WTC11 (cell line): Measurements from ENCODE around the gene OR2L8. TPM values are rescaled to one million over a fixed set of nuclear protein-coding genes. Genes with fewer than 3 reads are reported as not detected.

ENCODE experiments used
- ATAC-seq: fragments of 200-7000 bp; cut with Tn5 transposase; 2 replicates; pipeline ENCODE4 v1.10.0; 2021; ENCODE audit warnings: mild to moderate bottlenecking, moderate library complexity
- CTCF ChIA-PET: fragments of 300-600 bp; sonication (Branson Sonifier 250); formaldehyde crosslinking; loops from one replicate; lab custom pipeline; 2021; ENCODE audit warnings: antibody characterized with exemption; lab: Charles Lee
- POLR2A ChIA-PET: fragments of 350-600 bp; sonication (Branson Sonifier 250); formaldehyde crosslinking; loops from one replicate; lab custom pipeline; 2021; ENCODE audit warnings: antibody characterized with exemption; lab: Charles Lee
- DNase-seq: peaks from one replicate; pipeline ENCODE4 v3.0.0; 2021; ENCODE audit warnings: low spot score
- H3K27ac Mint-ChIP-seq: 2 replicates; pipeline ENCODE4 v1.8.0; 2021; ENCODE audit warnings: mixed read lengths
- H3K27me3 Mint-ChIP-seq: 2 replicates; pipeline ENCODE4 v1.8.0; 2021; ENCODE audit warnings: low read depth, mild to moderate bottlenecking, moderate library complexity, mixed read lengths
- H3K36me3 Mint-ChIP-seq: 2 replicates; pipeline ENCODE4 v1.8.0; 2021; ENCODE audit warnings: mixed read lengths
- H3K4me1 Mint-ChIP-seq: 2 replicates; pipeline ENCODE4 v1.8.0; 2022; ENCODE audit warnings: mixed read lengths
- H3K4me3 Mint-ChIP-seq: 2 replicates; pipeline ENCODE4 v1.8.0; 2021; ENCODE audit warnings: mild to moderate bottlenecking, moderate library complexity, mixed read lengths
- H3K9me3 Mint-ChIP-seq: 2 replicates; pipeline ENCODE4 v1.8.0; 2021; ENCODE audit warnings: mixed read lengths
- EMX1 ChIP-seq: fragments of 250-450 bp; sonication (Bioruptor Pico); IDR thresholded peaks from 2 replicates; pipeline ENCODE4 v1.8.0; 2021; ENCODE audit warnings: mild to moderate bottlenecking
- ESRRA ChIP-seq: sonication (generic); formaldehyde crosslinking; IDR thresholded peaks from 2 replicates; pipeline ENCODE4 v1.8.1; 2022; ENCODE audit warnings: mild to moderate bottlenecking, missing genetic modification reagents, borderline replicate concordance
- FOXK1 ChIP-seq: sonication (generic); formaldehyde crosslinking; IDR thresholded peaks from 2 replicates; pipeline ENCODE4 v1.8.0; 2022; ENCODE audit warnings: mild to moderate bottlenecking, moderate library complexity, missing genetic modification reagents
- GABPB1 ChIP-seq: sonication (generic); formaldehyde crosslinking; IDR thresholded peaks from 2 replicates; pipeline ENCODE4 v1.8.1; 2023; ENCODE audit warnings: mild to moderate bottlenecking, missing genetic modification reagents
- PRRX2 ChIP-seq: fragments of 250-450 bp; sonication (Bioruptor Pico); IDR thresholded peaks from 2 replicates; pipeline ENCODE4 v1.8.0; 2021; ENCODE audit warnings: mild to moderate bottlenecking
- TP53 ChIP-seq: sonication (generic); formaldehyde crosslinking; IDR thresholded peaks from 2 replicates; pipeline ENCODE4 v1.8.1; 2023; ENCODE audit warnings: mild to moderate bottlenecking, missing genetic modification reagents
- ZBTB21 ChIP-seq: sonication (generic); formaldehyde crosslinking; IDR thresholded peaks from 2 replicates; pipeline ENCODE4 v1.8.1; 2023; ENCODE audit warnings: mild to moderate bottlenecking, missing genetic modification reagents, borderline replicate concordance
- total RNA-seq: library from RNA; stranded (reverse); gene quantifications from 3 replicates; pipeline ENCODE4 v1.2.3, GENCODE V29; 2021
- TF ChIP-seq, protein P1 (sequence below): fragments of 250-450 bp; sonication (Bioruptor Pico); IDR thresholded peaks from 2 replicates; pipeline ENCODE4 v1.9.0; 2021; ENCODE audit warnings: mild to moderate bottlenecking
- TF ChIP-seq, protein P2 (sequence below): fragments of 250-450 bp; sonication (Bioruptor Pico); IDR thresholded peaks from 2 replicates; pipeline ENCODE4 v1.9.0; 2021; ENCODE audit warnings: mild to moderate bottlenecking, borderline replicate concordance
- TF ChIP-seq, protein P3 (sequence below): sonication (generic); formaldehyde crosslinking; IDR thresholded peaks from 2 replicates; pipeline ENCODE4 v1.8.1; 2023; ENCODE audit warnings: mild to moderate bottlenecking, missing genetic modification reagents, moderate library complexity
- TF ChIP-seq, protein P4 (sequence below): fragments of 250-450 bp; sonication (Bioruptor Pico); conservative IDR thresholded peaks from 2 replicates; pipeline ENCODE4 v1.9.0; 2021; ENCODE audit warnings: mild to moderate bottlenecking
- TF ChIP-seq, protein P5 (sequence below): sonication (generic); formaldehyde crosslinking; IDR thresholded peaks from 2 replicates; pipeline ENCODE4 v1.8.0; 2023; ENCODE audit warnings: missing genetic modification reagents, mild to moderate bottlenecking, borderline replicate concordance
- TF ChIP-seq, protein P6 (sequence below): fragments of 250-450 bp; sonication (Bioruptor Pico); IDR thresholded peaks from 2 replicates; pipeline ENCODE4 v1.8.0; 2021; ENCODE audit warnings: mild to moderate bottlenecking

OR2L8 gene
- total RNA-seq, 1 experiment from 2014 or later, result not detected

DNA sequence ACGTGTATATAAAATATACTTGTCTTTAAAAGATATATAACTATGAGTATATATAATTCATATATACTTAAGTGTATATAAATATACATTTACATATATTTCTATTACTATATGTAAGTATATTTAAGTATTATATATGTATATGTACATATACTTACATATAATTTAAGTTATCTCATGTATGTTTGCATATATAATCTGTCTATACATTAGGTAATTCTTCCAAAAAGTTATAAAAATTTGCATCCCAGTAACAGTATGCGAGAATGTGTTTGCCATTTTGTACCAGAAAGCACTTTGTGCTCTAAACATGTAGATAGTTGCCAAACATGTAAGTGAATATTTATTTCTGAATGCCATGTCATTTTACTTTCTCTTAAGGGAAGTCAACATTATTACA is 16.3 kb downstream of the OR2L8 start, which contains the start of gene OR2AK2:
Gene OR2AK2 (plus strand): TSS at position 301 of the 400 bp plus-strand sequence. CDS start 144 bp downstream, outside the sequence.
- ChIA-PET CTCF (no interaction called here), POLR2A (no interaction called here)
- H3K4me1 Mint-ChIP-seq, result no peaks in the 10 kb centered on the region
- H3K36me3 Mint-ChIP-seq, result peaks cover 48% of the 10 kb centered on the region
- no peaks in the 10 kb centered on the region; the same call in 1 of the 2 replicates for H3K27me3 Mint-ChIP-seq
- H3K9me3 Mint-ChIP-seq, result peaks cover 71% of the 10 kb centered on the region
- no peak within 1 kb of the TSS for H3K27ac Mint-ChIP-seq
- TF ChIP-seq, protein P1, sequence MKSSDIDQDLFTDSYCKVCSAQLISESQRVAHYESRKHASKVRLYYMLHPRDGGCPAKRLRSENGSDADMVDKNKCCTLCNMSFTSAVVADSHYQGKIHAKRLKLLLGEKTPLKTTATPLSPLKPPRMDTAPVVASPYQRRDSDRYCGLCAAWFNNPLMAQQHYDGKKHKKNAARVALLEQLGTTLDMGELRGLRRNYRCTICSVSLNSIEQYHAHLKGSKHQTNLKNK (CRISPR knock-in tag), result no peak
- TF ChIP-seq, protein P2, sequence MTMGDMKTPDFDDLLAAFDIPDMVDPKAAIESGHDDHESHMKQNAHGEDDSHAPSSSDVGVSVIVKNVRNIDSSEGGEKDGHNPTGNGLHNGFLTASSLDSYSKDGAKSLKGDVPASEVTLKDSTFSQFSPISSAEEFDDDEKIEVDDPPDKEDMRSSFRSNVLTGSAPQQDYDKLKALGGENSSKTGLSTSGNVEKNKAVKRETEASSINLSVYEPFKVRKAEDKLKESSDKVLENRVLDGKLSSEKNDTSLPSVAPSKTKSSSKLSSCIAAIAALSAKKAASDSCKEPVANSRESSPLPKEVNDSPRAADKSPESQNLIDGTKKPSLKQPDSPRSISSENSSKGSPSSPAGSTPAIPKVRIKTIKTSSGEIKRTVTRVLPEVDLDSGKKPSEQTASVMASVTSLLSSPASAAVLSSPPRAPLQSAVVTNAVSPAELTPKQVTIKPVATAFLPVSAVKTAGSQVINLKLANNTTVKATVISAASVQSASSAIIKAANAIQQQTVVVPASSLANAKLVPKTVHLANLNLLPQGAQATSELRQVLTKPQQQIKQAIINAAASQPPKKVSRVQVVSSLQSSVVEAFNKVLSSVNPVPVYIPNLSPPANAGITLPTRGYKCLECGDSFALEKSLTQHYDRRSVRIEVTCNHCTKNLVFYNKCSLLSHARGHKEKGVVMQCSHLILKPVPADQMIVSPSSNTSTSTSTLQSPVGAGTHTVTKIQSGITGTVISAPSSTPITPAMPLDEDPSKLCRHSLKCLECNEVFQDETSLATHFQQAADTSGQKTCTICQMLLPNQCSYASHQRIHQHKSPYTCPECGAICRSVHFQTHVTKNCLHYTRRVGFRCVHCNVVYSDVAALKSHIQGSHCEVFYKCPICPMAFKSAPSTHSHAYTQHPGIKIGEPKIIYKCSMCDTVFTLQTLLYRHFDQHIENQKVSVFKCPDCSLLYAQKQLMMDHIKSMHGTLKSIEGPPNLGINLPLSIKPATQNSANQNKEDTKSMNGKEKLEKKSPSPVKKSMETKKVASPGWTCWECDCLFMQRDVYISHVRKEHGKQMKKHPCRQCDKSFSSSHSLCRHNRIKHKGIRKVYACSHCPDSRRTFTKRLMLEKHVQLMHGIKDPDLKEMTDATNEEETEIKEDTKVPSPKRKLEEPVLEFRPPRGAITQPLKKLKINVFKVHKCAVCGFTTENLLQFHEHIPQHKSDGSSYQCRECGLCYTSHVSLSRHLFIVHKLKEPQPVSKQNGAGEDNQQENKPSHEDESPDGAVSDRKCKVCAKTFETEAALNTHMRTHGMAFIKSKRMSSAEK (CRISPR knock-in tag), result no peak
- TF ChIP-seq PRRX2 (CRISPR knock-in tag), result no peak
- TF ChIP-seq GABPB1, result no peak
- TF ChIP-seq, protein P3, sequence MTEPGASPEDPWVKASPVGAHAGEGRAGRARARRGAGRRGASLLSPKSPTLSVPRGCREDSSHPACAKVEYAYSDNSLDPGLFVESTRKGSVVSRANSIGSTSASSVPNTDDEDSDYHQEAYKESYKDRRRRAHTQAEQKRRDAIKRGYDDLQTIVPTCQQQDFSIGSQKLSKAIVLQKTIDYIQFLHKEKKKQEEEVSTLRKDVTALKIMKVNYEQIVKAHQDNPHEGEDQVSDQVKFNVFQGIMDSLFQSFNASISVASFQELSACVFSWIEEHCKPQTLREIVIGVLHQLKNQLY, result no peak
- no peak for TF ChIP-seq FOXK1
- no peak for TF ChIP-seq EMX1 (CRISPR knock-in tag)
- TF ChIP-seq, protein P4, sequence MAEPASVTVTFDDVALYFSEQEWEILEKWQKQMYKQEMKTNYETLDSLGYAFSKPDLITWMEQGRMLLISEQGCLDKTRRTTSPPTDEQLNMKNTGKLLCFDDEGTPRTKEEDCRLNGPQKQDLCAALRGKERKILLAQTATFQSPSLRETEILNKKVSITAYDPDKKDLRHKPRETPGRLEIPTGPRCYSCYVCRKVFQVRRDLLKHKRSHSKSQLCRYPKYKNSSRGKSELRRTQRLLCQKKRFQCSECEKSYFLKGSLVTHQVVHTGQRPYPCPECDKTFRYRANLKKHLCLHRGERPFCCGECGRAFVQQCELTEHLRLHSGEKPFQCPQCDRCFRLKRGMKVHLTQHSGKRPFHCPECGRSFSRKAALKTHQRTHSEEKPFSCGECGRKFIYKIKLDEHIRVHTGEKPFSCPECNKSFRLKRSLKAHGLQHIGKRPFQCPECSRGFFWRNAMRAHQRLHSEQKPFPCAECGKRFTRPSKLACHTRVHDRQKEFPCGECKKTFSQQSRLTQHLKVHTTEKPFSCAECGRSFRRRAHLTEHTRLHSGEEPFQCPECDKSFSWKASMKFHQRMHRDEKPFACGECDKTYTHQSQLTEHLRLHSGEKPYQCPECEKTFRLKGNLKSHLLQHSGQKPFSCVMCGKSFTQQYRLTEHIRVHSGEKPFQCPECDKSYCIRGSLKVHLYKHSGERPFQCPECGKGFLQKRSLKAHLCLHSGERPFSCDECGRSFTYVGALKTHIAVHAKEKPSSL (CRISPR knock-in tag), result no peak
- TF ChIP-seq ZBTB21 (CRISPR knock-in tag), result no peak
- no peak for TF ChIP-seq ESRRA
- no peak for TF ChIP-seq TP53
- TF ChIP-seq, protein P5, sequence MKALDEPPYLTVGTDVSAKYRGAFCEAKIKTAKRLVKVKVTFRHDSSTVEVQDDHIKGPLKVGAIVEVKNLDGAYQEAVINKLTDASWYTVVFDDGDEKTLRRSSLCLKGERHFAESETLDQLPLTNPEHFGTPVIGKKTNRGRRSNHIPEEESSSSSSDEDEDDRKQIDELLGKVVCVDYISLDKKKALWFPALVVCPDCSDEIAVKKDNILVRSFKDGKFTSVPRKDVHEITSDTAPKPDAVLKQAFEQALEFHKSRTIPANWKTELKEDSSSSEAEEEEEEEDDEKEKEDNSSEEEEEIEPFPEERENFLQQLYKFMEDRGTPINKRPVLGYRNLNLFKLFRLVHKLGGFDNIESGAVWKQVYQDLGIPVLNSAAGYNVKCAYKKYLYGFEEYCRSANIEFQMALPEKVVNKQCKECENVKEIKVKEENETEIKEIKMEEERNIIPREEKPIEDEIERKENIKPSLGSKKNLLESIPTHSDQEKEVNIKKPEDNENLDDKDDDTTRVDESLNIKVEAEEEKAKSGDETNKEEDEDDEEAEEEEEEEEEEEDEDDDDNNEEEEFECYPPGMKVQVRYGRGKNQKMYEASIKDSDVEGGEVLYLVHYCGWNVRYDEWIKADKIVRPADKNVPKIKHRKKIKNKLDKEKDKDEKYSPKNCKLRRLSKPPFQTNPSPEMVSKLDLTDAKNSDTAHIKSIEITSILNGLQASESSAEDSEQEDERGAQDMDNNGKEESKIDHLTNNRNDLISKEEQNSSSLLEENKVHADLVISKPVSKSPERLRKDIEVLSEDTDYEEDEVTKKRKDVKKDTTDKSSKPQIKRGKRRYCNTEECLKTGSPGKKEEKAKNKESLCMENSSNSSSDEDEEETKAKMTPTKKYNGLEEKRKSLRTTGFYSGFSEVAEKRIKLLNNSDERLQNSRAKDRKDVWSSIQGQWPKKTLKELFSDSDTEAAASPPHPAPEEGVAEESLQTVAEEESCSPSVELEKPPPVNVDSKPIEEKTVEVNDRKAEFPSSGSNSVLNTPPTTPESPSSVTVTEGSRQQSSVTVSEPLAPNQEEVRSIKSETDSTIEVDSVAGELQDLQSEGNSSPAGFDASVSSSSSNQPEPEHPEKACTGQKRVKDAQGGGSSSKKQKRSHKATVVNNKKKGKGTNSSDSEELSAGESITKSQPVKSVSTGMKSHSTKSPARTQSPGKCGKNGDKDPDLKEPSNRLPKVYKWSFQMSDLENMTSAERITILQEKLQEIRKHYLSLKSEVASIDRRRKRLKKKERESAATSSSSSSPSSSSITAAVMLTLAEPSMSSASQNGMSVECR, result no peak
- TF ChIP-seq, protein P6, sequence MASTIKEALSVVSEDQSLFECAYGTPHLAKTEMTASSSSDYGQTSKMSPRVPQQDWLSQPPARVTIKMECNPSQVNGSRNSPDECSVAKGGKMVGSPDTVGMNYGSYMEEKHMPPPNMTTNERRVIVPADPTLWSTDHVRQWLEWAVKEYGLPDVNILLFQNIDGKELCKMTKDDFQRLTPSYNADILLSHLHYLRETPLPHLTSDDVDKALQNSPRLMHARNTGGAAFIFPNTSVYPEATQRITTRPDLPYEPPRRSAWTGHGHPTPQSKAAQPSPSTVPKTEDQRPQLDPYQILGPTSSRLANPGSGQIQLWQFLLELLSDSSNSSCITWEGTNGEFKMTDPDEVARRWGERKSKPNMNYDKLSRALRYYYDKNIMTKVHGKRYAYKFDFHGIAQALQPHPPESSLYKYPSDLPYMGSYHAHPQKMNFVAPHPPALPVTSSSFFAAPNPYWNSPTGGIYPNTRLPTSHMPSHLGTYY (CRISPR knock-in tag), result no peak
- H3K4me3 Mint-ChIP-seq, result no peak within 1 kb of the TSS
- ATAC-seq (no peak), DNase-seq (no peak)
